ENCODE measurements around the gene TMCO6.
"Not testable (repeated sequence)": the region's sequence is repeated elsewhere in the genome, so short reads cannot be mapped to it uniquely, and the experiment has no call there.

DNA sequence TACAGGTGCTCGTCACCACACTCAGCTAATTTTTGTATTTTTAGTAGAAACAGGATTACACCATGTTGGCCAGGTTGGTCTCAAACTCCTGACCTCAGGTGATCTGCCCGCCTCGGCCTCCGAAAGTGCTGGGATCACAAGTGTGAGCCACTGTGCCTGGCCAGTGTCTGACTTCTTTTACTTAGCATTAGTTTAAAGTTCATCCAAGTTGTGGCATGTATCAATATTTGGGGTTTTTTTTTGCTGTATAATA is 35.9 kb upstream of the TMCO6 start:
- TF ChIP-seq, protein P1, sequence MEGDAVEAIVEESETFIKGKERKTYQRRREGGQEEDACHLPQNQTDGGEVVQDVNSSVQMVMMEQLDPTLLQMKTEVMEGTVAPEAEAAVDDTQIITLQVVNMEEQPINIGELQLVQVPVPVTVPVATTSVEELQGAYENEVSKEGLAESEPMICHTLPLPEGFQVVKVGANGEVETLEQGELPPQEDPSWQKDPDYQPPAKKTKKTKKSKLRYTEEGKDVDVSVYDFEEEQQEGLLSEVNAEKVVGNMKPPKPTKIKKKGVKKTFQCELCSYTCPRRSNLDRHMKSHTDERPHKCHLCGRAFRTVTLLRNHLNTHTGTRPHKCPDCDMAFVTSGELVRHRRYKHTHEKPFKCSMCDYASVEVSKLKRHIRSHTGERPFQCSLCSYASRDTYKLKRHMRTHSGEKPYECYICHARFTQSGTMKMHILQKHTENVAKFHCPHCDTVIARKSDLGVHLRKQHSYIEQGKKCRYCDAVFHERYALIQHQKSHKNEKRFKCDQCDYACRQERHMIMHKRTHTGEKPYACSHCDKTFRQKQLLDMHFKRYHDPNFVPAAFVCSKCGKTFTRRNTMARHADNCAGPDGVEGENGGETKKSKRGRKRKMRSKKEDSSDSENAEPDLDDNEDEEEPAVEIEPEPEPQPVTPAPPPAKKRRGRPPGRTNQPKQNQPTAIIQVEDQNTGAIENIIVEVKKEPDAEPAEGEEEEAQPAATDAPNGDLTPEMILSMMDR (IDR thresholded peaks at IDR 0.05), result not testable (repeated sequence)
- TF ChIP-seq POLR2A (IDR thresholded peaks at IDR 0.05), result not testable (repeated sequence)
